K562 (cell line): ENCODE data around the gene EGFL7. TPM values are rescaled to one million over a fixed set of nuclear protein-coding genes. Genes with fewer than 3 reads are reported as not detected.

Experiments
- ATAC-seq: fragments of 200-7000 bp; cut with Tn5 transposase; 3 replicates; pipeline ENCODE4 v1.9.1; 2020; ENCODE audit warnings: moderate library complexity
- BruUV-seq: library from RNA; stranded (reverse); fragments of 400-500 nt; replicated peaks from 2 replicates; lab custom pipeline; 2021; lab: Mats Ljungman, UMichigan
- CTCF ChIA-PET: fragments of 300-600 bp; formaldehyde crosslinking; extraction: SDS; loops from one replicate; lab custom pipeline; 2021; ENCODE audit warnings: low intra/inter-chr PET ratio; lab: Yijun Ruan, JAX
- POLR2A ChIA-PET: fragments of 300-600, 350-650 bp; sonication (Branson Sonifier 250); formaldehyde crosslinking; extraction: SDS; loops from one replicate; lab custom pipeline; 2021; ENCODE audit warnings: antibody characterized with exemption, inconsistent platforms; lab: Yijun Ruan, JAX
- DNase-seq, 4 experiments: peaks; one replicate each; pipeline versions ENCODE4 v3.0.0 to v3.0.0-alpha.2; 2011 to 2018; ENCODE audit warnings: low spot score in 3 of 4, mixed read lengths in 3 of 4; ENCODE audit errors: extremely low read depth in 1 of 4
- FAIRE-seq: peaks from 2 replicates; lab custom pipeline; 2011; peaks lifted over from hg19 to GRCh38; lab: Jason Lieb, UNC
- H2AFZ ChIP-seq: 2 replicates; pipeline ENCODE4 v1.6.0; 2011; ENCODE audit warnings: low read depth, low read length, control low read depth, inconsistent platforms
- H3K27ac ChIP-seq: fragments of 200-600 bp; 3 replicates; pipeline ENCODE4 v1.8.0; 2011; ENCODE audit warnings: low read depth, mild to moderate bottlenecking, control low read depth, inconsistent platforms, low read length, moderate library complexity, mixed read lengths; ENCODE audit errors: extremely low read depth
- H3K27me3 ChIP-seq, 2 experiments: fragments of 300-600 bp in 1 of 2; 2 replicates in 1 of 2; 3 replicates in 1 of 2; pipeline versions ENCODE4 v1.6.0 to v1.8.0; 2011; ENCODE audit warnings: inconsistent platforms in 2 of 2, low read length in 2 of 2, mild to moderate bottlenecking in 1 of 2, mixed read lengths in 1 of 2, moderate library complexity in 1 of 2; ENCODE audit not compliant: control insufficient read depth in 2 of 2, insufficient read depth in 2 of 2
- H3K36me3 ChIP-seq: fragments of 300-600 bp; 3 replicates; pipeline ENCODE4 v1.8.0; 2011; ENCODE audit warnings: mild to moderate bottlenecking, low read length, inconsistent platforms; ENCODE audit not compliant: control insufficient read depth, insufficient read depth
- H3K4me1 ChIP-seq, 2 experiments: fragments of 200-600 bp in 1 of 2; replicated peaks in 1 of 2; 2 replicates in 1 of 2; 3 replicates in 1 of 2; pipeline versions ENCODE4 v1.5.1 to v1.8.0; 2011; ENCODE audit warnings: inconsistent platforms in 2 of 2, low read length in 2 of 2, mild to moderate bottlenecking in 1 of 2, mixed read lengths in 1 of 2, moderate library complexity in 1 of 2; ENCODE audit not compliant: control insufficient read depth in 2 of 2, insufficient read depth in 2 of 2
- H3K4me2 ChIP-seq: 2 replicates; pipeline ENCODE4 v1.6.1; 2011; ENCODE audit warnings: low read length, control low read depth, inconsistent platforms, mixed read lengths; ENCODE audit not compliant: insufficient read depth
- H3K4me3 ChIP-seq: fragments of 200-600 bp; sonication (generic), shearing (Covaris generic); 2 replicates; pipeline ENCODE4 v1.5.1; 2016; ENCODE audit warnings: control low read depth, inconsistent platforms
- H3K79me2 ChIP-seq: fragments of 200-600 bp; 3 replicates; pipeline ENCODE4 v1.8.0; 2011; ENCODE audit warnings: low read length, inconsistent platforms; ENCODE audit not compliant: control insufficient read depth, insufficient read depth
- H3K9ac ChIP-seq, 2 experiments: 2 replicates each; pipeline versions ENCODE4 v1.6.0 to v1.6.1; 2011; ENCODE audit warnings: low read depth in 2 of 2, low read length in 2 of 2, control low read depth in 1 of 2, inconsistent platforms in 1 of 2, mild to moderate bottlenecking in 1 of 2, mixed read lengths in 1 of 2; ENCODE audit not compliant: insufficient read depth in 1 of 2
- H3K9me1 ChIP-seq: one replicate; pipeline ENCODE4 v1.6.0; 2011; ENCODE audit warnings: inconsistent platforms, mild to moderate bottlenecking, low read length, moderate library complexity; ENCODE audit not compliant: control insufficient read depth, insufficient read depth
- H3K9me3 ChIP-seq: replicated peaks from 2 replicates; pipeline ENCODE4 v1.5.1; 2011; ENCODE audit warnings: low read depth, low read length, inconsistent platforms; ENCODE audit not compliant: control insufficient read depth, insufficient read depth
- H4K20me1 ChIP-seq: replicated peaks from 2 replicates; pipeline ENCODE4 v1.6.1; 2011; ENCODE audit warnings: low read length, inconsistent platforms, mixed read lengths; ENCODE audit not compliant: control insufficient read depth, insufficient read depth
- BCOR ChIP-seq: fragments of 450-650 bp; IDR thresholded peaks from 2 replicates; pipeline ENCODE4 v1.6.1; 2016
- ETV5 ChIP-seq: sonication (generic); formaldehyde crosslinking; IDR thresholded peaks from 2 replicates; pipeline ENCODE4 v1.4.0; 2020; ENCODE audit warnings: low read depth, mild to moderate bottlenecking, missing genetic modification reagents
- FOXK2 ChIP-seq, 2 experiments: fragments of 450-650 bp; IDR thresholded peaks in 1 of 2; conservative IDR thresholded peaks in 1 of 2; 2 replicates each; pipeline ENCODE4 v1.6.1; 2016; ENCODE audit warnings: low read depth in 2 of 2, mild to moderate bottlenecking in 1 of 2
- L3MBTL2 ChIP-seq: fragments of 450-650 bp; IDR thresholded peaks from 2 replicates; pipeline ENCODE4 v1.6.1; 2016; ENCODE audit warnings: mild to moderate bottlenecking, moderate library complexity
- PCBP1 ChIP-seq: fragments of 200-400 bp; formaldehyde crosslinking; IDR thresholded peaks from 2 replicates; pipeline ENCODE4 v1.6.1; 2018; ENCODE audit warnings: mild to moderate bottlenecking, low read depth, low read length; ENCODE audit not compliant: poor library complexity, severe bottlenecking
- ZNF146 ChIP-seq: IDR thresholded peaks from one replicate; pipeline ENCODE4 v1.6.1; 2018; ENCODE audit warnings: missing compliant biosample characterization; ENCODE audit not compliant: unreplicated experiment
- WGBS: fragments of 100-300 bp; shearing (Covaris generic); methylation state at CpG from one replicate; pipeline ENCODE4 v1.1.6; 2016; ENCODE audit warnings: low coverage, mixed read lengths; ENCODE audit not compliant: insufficient coverage; ENCODE audit errors: missing lambda C conversion rate; 5-methylcytosine and 5-hydroxymethylcytosine counted together
- in situ Hi-C: fragments of 300-500 bp; cut with MboI; formaldehyde crosslinking; loops from 4 replicates; pipeline ENCODE4 v1.15.0; 2018; ENCODE audit warnings: inconsistent platforms, mixed read lengths
- intact Hi-C: fragments of 100-400 bp; cut with micrococcal nuclease; formaldehyde crosslinking; loops from 2 replicates; pipeline ENCODE4 v1.14.2; 2022
- polyA plus RNA-seq, 8 experiments: library from polyadenylated mRNA; depleted of rRNA in 4 of 8; stranded (reverse) in 5 of 8; unstranded in 3 of 8; fragments of >200 nt; fragmentation: Nextera tagmentation in 2 of 8; fragmentation: Illumina TruSeq in 1 of 8; extraction: Ambion mirVana in 2 of 8; extraction: Trizol in 1 of 8; gene quantifications; 2 replicates each; pipeline versions ENCODE4 v1.2.1 to v1.2.3, GENCODE V29; 2011 to 2014; ENCODE audit warnings: inconsistent platforms in 1 of 8, missing spikeins in 1 of 8
- total RNA-seq, 7 experiments: library from RNA; depleted of rRNA in 6 of 7; stranded (reverse); fragments of >200 nt in 6 of 7; fragmentation: Illumina TruSeq in 2 of 7; extraction: Trizol in 2 of 7; gene quantifications; 2 replicates each; pipeline versions ENCODE4 v1.2.1 to v1.2.3, GENCODE V29; 2011 to 2021; ENCODE audit warnings: low replicate concordance in 1 of 7
- TF ChIP-seq, protein P1 (sequence below): sonication (generic); formaldehyde crosslinking; IDR thresholded peaks from 2 replicates; pipeline ENCODE4 v1.8.1; 2022; ENCODE audit warnings: missing genetic modification reagents

The EGFL7 gene
- total and polyA plus RNA-seq, 9 of the 15 experiments (the other 6 are each of a cell fraction or from before 2014, with no cell fraction given), result 1.5 to 286 (median 55.5) TPM

GRCh38 chr9:136689108-136689460, 26.4 kb downstream of the EGFL7 start:
- H3K4me2 ChIP-seq, result no peak overlapping the region
- TF ChIP-seq FOXK2 (conservative IDR thresholded peaks at IDR 0.05 in 1 of 2, IDR thresholded peaks at IDR 0.05 in 1 of 2; ENCODE audit: low read depth in 2 of 2), result no peak
- TF ChIP-seq L3MBTL2, result no peak
- TF ChIP-seq BCOR, result peak; percentile 64; the same call in 1 of the 2 replicates
- peaks cover 14 to 86% of the 10 kb centered on the region in 2 experiments; a peak in 4 of 5 replicates for H3K4me1 ChIP-seq
- ChIA-PET CTCF (interaction anchor here (0.6 kb wide), 1 partner anchor 197 kb away, joined by 3 read pairs; the partner anchor contains the start of gene TRAF2), POLR2A (interaction anchor here (2.1 kb wide), 1 partner anchor 13 kb away, joined by 10 read pairs; no protein-coding TSS in a partner anchor)
- H3K9me1 ChIP-seq, result peaks cover 3% of the 10 kb centered on the region
- intact Hi-C loops, result no loop called here
- H3K36me3 ChIP-seq, result peaks cover 14% of the 10 kb centered on the region; the same call in 1 of the 3 replicates
- DNase-seq (no peak), FAIRE-seq (no peak), ATAC-seq (no peak)
- H4K20me1 ChIP-seq, result no peaks in the 10 kb centered on the region; the same call in 1 of the 2 replicates
- WGBS, result 22% methylated on average over 6 of the region's 7 CpGs
- H3K27ac ChIP-seq, result no peak overlapping the region
- H3K9ac ChIP-seq, result no peak overlapping the region; a peak in 1 of 4 replicates
- H3K9me3 ChIP-seq, result no peaks in the 10 kb centered on the region
- in situ Hi-C loops, result no loop called here
- H3K79me2 ChIP-seq, result peaks cover 31% of the 10 kb centered on the region
- BruUV-seq, result no TSS peak
- no peaks in the 10 kb centered on the region for H3K27me3 ChIP-seq
- no peak overlapping the region for H2AFZ ChIP-seq
- H3K4me3 ChIP-seq, result no peak overlapping the region

DNA sequence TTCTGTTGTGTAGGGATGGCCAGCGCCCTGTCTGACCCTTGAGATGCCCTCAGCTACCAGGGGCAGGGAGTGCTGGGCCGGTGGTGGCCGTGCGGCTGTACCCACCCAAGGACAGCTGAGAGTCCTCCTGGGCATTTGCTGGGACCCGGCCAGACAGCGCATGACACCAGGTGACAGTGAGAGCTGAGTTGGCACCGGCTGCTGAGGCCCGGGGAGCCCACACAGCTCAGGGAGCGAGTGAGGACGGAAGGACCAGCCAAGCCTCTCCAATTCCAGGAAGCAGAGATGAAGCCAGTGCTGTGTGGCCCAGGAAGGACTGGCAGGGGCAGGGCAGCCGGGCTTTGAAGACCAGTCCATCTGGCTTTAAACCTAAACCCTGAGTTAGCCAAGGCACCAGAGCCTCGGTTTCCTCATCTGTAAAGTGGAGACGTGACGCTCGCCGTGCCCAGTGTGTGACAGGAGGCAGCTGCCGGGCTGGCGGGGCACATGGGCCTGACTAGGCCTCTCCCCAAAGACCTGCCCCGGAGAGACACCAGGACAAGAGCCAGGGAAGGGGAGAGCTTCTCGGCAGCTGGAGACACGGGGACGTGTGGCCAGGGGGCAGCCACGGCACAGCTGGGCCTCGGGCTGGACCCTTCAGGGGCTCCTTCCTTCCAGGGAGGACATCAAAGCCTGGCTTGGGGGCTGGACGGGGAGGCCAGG, 27.5 kb downstream of the EGFL7 start:
- no peak overlapping the region for H3K27ac ChIP-seq
- H3K27me3 ChIP-seq, result no peaks in the 10 kb centered on the region
- in situ Hi-C loops, result no loop called here
- H3K79me2 ChIP-seq, result peaks cover 19% of the 10 kb centered on the region
- 0 out of 4 replicates have a peak overlapping the region, but pooled peaks of 1 of the 2 experiments have one; percentile 31 for H3K9ac ChIP-seq
- H3K9me3 ChIP-seq, result no peaks in the 10 kb centered on the region
- peaks cover 3% of the 10 kb centered on the region for H3K9me1 ChIP-seq
- peaks cover 15 to 83% of the 10 kb centered on the region in 2 experiments; a peak in 4 of 5 replicates for H3K4me1 ChIP-seq
- 79% methylated on average over 21 of the region's 25 CpGs for WGBS
- no peak overlapping the region for H3K4me3 ChIP-seq
- H2AFZ ChIP-seq, result no peak overlapping the region
- intact Hi-C loops, result loop anchor here (5.0 kb wide), 2 partner anchors 43 to 203 kb away; no protein-coding TSS in a partner anchor
- BruUV-seq, result no TSS peak
- H4K20me1 ChIP-seq, result no peaks in the 10 kb centered on the region; the same call in 1 of the 2 replicates
- DNase-seq (no peak), FAIRE-seq (no peak), ATAC-seq (no peak)
- ChIA-PET POLR2A (interaction anchor here (0.5 to 1.1 kb wide), 3 partner anchors 8 to 38 kb away, joined by 3 to 5 read pairs (median 3); no protein-coding TSS in a partner anchor), CTCF (no interaction called here)
- peaks cover 3% of the 10 kb centered on the region; the same call in 1 of the 3 replicates for H3K36me3 ChIP-seq
- no peak overlapping the region for H3K4me2 ChIP-seq
- TF ChIP-seq ETV5 (CRISPR knock-in tag) (no peak), PCBP1 (no peak), ZNF146 (CRISPR knock-in tag) (no peak)
- TF ChIP-seq, protein P1, sequence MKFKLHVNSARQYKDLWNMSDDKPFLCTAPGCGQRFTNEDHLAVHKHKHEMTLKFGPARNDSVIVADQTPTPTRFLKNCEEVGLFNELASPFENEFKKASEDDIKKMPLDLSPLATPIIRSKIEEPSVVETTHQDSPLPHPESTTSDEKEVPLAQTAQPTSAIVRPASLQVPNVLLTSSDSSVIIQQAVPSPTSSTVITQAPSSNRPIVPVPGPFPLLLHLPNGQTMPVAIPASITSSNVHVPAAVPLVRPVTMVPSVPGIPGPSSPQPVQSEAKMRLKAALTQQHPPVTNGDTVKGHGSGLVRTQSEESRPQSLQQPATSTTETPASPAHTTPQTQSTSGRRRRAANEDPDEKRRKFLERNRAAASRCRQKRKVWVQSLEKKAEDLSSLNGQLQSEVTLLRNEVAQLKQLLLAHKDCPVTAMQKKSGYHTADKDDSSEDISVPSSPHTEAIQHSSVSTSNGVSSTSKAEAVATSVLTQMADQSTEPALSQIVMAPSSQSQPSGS (CRISPR knock-in tag), result no peak
